Measurements from ENCODE around the gene STAG1. TPM values are rescaled to one million over a fixed set of nuclear protein-coding genes. Genes with fewer than 3 reads are reported as not detected.
"Not testable (repeated sequence)": the region's sequence is repeated elsewhere in the genome, so short reads cannot be mapped to it uniquely, and the experiment has no call there.

STAG1 gene
- total RNA-seq, 1 donor from 2014 or later = 23.6 TPM

GRCh38 chr3:136490646-136491405 is 261.4 kb downstream of the STAG1 start:
- ATAC-seq (no peak), DNase-seq (ENCODE audit: missing footprints) (no peak)
- intact Hi-C loops (cut with DNase I) = no loop called here

GRCh38 chr3:136485777-136486176 is 266.4 kb downstream of the STAG1 start:
- ATAC-seq (no peak), DNase-seq (ENCODE audit: missing footprints) (no peak)
- intact Hi-C loops (cut with DNase I) = no loop called here

GRCh38 chr3:136476280-136476679 is 275.9 kb downstream of the STAG1 start:
- intact Hi-C loops (cut with DNase I) = no loop called here
- DNase-seq (ENCODE audit: missing footprints) (no peak), ATAC-seq (no peak)

GRCh38 chr3:136474876-136475275 is 277.3 kb downstream of the STAG1 start:
- intact Hi-C loops (cut with DNase I); ATAC-seq; DNase-seq (ENCODE audit: missing footprints): not testable (repeated sequence)

- no peak for DNase-seq (ENCODE audit: missing footprints)
- no peak for ATAC-seq
- intact Hi-C loops (cut with DNase I) = no loop called here
These were observed 278.4 kb downstream of the STAG1 start for GRCh38 chr3:136473716-136474326.

- ATAC-seq = no peak
- no peak for DNase-seq (ENCODE audit: missing footprints)
- intact Hi-C loops (cut with DNase I) = no loop called here
These were observed 286.9 kb downstream of the STAG1 start for GRCh38 chr3:136465296-136465695.

- ATAC-seq (no peak), DNase-seq (ENCODE audit: missing footprints) (no peak)
- intact Hi-C loops (cut with DNase I) = no loop called here
These were observed 287.7 kb downstream of the STAG1 start for GRCh38 chr3:136464502-136464901.

- intact Hi-C loops (cut with DNase I) = no loop called here
- ATAC-seq (no peak), DNase-seq (ENCODE audit: missing footprints) (no peak)
These were observed 289.0 kb downstream of the STAG1 start for GRCh38 chr3:136463170-136463569.

- intact Hi-C loops (cut with DNase I) = no loop called here
These were observed 294.4 kb downstream of the STAG1 start for GRCh38 chr3:136457793-136458192.

GRCh38 chr3:136456196-136456595 is 296.0 kb downstream of the STAG1 start:
- no peak for DNase-seq (ENCODE audit: missing footprints)
- no peak for ATAC-seq
- intact Hi-C loops (cut with DNase I) = no loop called here

More at GRCh38 chr3:136457793-136458192, 294.4 kb downstream of the STAG1 start:
- no peak for ATAC-seq
- no peak for DNase-seq (ENCODE audit: missing footprints)

GRCh38 chr3:136444581-136444980 is 307.6 kb downstream of the STAG1 start:
- DNase-seq (ENCODE audit: missing footprints) (no peak), ATAC-seq (no peak)
- intact Hi-C loops (cut with DNase I) = no loop called here

GRCh38 chr3:136437043-136437442 is 315.1 kb downstream of the STAG1 start:
- intact Hi-C loops (cut with DNase I) = no loop called here
- no peak for DNase-seq (ENCODE audit: missing footprints)
- ATAC-seq = no peak

GRCh38 chr3:136434429-136434828 is 317.7 kb downstream of the STAG1 start:
- DNase-seq (ENCODE audit: missing footprints) (no peak), ATAC-seq (no peak)
- intact Hi-C loops (cut with DNase I) = no loop called here

GRCh38 chr3:136432685-136433084 is 319.5 kb downstream of the STAG1 start:
- no peak for ATAC-seq
- intact Hi-C loops (cut with DNase I) = no loop called here
- DNase-seq (ENCODE audit: missing footprints) = no peak

GRCh38 chr3:136428167-136428566 is 324.0 kb downstream of the STAG1 start:
- no peak for ATAC-seq
- intact Hi-C loops (cut with DNase I) = no loop called here
- DNase-seq (ENCODE audit: missing footprints) = no peak

- ATAC-seq (no peak), DNase-seq (ENCODE audit: missing footprints) (no peak)
- intact Hi-C loops (cut with DNase I) = no loop called here
These were observed 324.9 kb downstream of the STAG1 start for GRCh38 chr3:136427236-136427635.

- DNase-seq (ENCODE audit: missing footprints) (no peak), ATAC-seq (no peak)
- intact Hi-C loops (cut with DNase I) = no loop called here
These were observed 337.7 kb downstream of the STAG1 start for GRCh38 chr3:136414476-136414875.

GRCh38 chr3:136412307-136412706 is 339.9 kb downstream of the STAG1 start:
- ATAC-seq = no peak
- intact Hi-C loops (cut with DNase I) = no loop called here
- DNase-seq (ENCODE audit: missing footprints) = no peak

- intact Hi-C loops (cut with DNase I) = no loop called here
- no peak for ATAC-seq
- no peak for DNase-seq (ENCODE audit: missing footprints)
These were observed 342.6 kb downstream of the STAG1 start for GRCh38 chr3:136409549-136409948.

- ATAC-seq (no peak), DNase-seq (ENCODE audit: missing footprints) (no peak)
- intact Hi-C loops (cut with DNase I) = no loop called here
These were observed 348.1 kb downstream of the STAG1 start for GRCh38 chr3:136404056-136404455.

- intact Hi-C loops (cut with DNase I) = no loop called here
- DNase-seq (ENCODE audit: missing footprints) (no peak), ATAC-seq (no peak)
These were observed 355.3 kb downstream of the STAG1 start for GRCh38 chr3:136396916-136397315.
